ENCODE results near the gene ARMCX2. TPM values are rescaled to one million over a fixed set of nuclear protein-coding genes. Genes with fewer than 3 reads are reported as not detected.
"Not testable (repeated sequence)": the region's sequence is repeated elsewhere in the genome, so short reads cannot be mapped to it uniquely, and the experiment has no call there.

The ARMCX2 gene
- total and polyA plus RNA-seq, 4 donors: 10.0 to 65.4 (median 39.4) TPM

DNA sequence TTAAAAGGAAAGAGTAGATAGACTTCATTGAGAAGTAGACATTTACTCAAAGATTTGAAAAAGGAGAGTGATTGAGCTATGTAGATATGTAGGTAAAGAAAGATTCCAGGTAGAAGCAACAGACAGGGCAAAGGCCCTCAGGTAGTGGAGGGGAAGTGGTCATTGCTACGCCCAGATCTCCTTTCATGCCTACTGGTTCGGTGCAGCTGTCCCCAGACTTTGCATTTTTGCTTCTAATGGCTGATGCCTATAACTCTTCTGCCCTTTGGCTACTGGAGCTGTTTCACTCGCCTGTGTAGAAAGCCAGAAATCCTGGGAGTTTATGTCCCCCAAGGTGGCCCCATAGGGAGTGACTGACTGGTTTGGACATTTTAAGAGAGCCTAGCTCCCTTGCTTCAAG, 16.9 kb upstream of the ARMCX2 start:
- Histone ChIP-seq H3K9me3 (ENCODE audit: control insufficient read depth, low read length) (no peaks in the 10 kb centered on the region), H3K4me3 (ENCODE audit: low read length in 2 of 2) (no peak overlapping the region), H3K27ac (ENCODE audit: low read depth in 1 of 2, low read length in 2 of 2) (no peak overlapping the region), H3K27me3 (ENCODE audit: control insufficient read depth in 1 of 2, insufficient read depth in 2 of 2, low read length in 1 of 2) (no peaks in the 10 kb centered on the region), H3K4me1 (ENCODE audit: control insufficient read depth in 1 of 2, insufficient read depth in 2 of 2, low read length in 2 of 2) (no peaks in the 10 kb centered on the region), H3K36me3 (ENCODE audit: control insufficient read depth in 1 of 2, insufficient read depth in 2 of 2, low read length in 1 of 2) (no peaks in the 10 kb centered on the region)
- WGBS, 2 donors: 57 to 90% methylated on average over 3 of the region's 3 CpGs
- no peak for ATAC-seq (ENCODE audit: low FRiP score)
- intact Hi-C loops (cut with DNase I): no loop called here
- no peak for DNase-seq

- intact Hi-C loops (cut with DNase I): no loop called here
- Histone ChIP-seq H3K27me3 (ENCODE audit: control insufficient read depth in 1 of 2, insufficient read depth in 2 of 2, low read length in 1 of 2) (no peaks in the 10 kb centered on the region), H3K4me3 (ENCODE audit: low read length in 2 of 2) (no peak overlapping the region), H3K4me1 (ENCODE audit: control insufficient read depth in 1 of 2, insufficient read depth in 2 of 2, low read length in 2 of 2) (no peaks in the 10 kb centered on the region), H3K36me3 (ENCODE audit: control insufficient read depth in 1 of 2, insufficient read depth in 2 of 2, low read length in 1 of 2) (no peaks in the 10 kb centered on the region), H3K27ac (ENCODE audit: low read depth in 1 of 2, low read length in 2 of 2) (no peak overlapping the region), H3K9me3 (ENCODE audit: control insufficient read depth, low read length) (no peaks in the 10 kb centered on the region)
- no peak for ATAC-seq (ENCODE audit: low FRiP score)
- DNase-seq: no peak
- WGBS, 2 donors: 27 to 51% methylated on average over 2 of the region's 2 CpGs
Observed at GRCh38 chrX:101668143-101668542, 8.5 kb upstream of the ARMCX2 start.

GRCh38 chrX:101658661-101659491, 774 bp downstream of the ARMCX2 start:
- H3K27ac ChIP-seq (ENCODE audit: low read depth in 1 of 2, low read length in 2 of 2): peak overlapping the region in 1 of 2 donors; percentile 23
- ATAC-seq (ENCODE audit: low FRiP score) (peak; percentile 80), DNase-seq (peak; percentile 83 to 89)
- no peaks in the 10 kb centered on the region for H3K27me3 ChIP-seq (ENCODE audit: control insufficient read depth in 1 of 2, insufficient read depth in 2 of 2, low read length in 1 of 2)
- H3K36me3 ChIP-seq (ENCODE audit: control insufficient read depth in 1 of 2, insufficient read depth in 2 of 2, low read length in 1 of 2): no peaks in the 10 kb centered on the region
- no peaks in the 10 kb centered on the region for H3K9me3 ChIP-seq (ENCODE audit: control insufficient read depth, low read length)
- intact Hi-C loops (cut with DNase I): loop anchor here in 1 of 2 donors (5.0 kb wide), 1 partner anchor 107 kb away; the partner anchor contains the start of gene ARMCX1
- H3K4me3 ChIP-seq (ENCODE audit: low read length in 2 of 2): peak overlapping the region; percentile 52 to 68
- no peaks in the 10 kb centered on the region for H3K4me1 ChIP-seq (ENCODE audit: control insufficient read depth in 1 of 2, insufficient read depth in 2 of 2, low read length in 2 of 2)
- 1 to 18% methylated on average over 38 of the region's 38 CpGs for WGBS, 2 donors

GRCh38 chrX:101657495-101657894, 2.2 kb downstream of the ARMCX2 start:
- H3K4me3 ChIP-seq (ENCODE audit: low read length in 2 of 2): no peak overlapping the region
- DNase-seq (no peak), ATAC-seq (ENCODE audit: low FRiP score) (no peak)
- no peaks in the 10 kb centered on the region for H3K4me1 ChIP-seq (ENCODE audit: control insufficient read depth in 1 of 2, insufficient read depth in 2 of 2, low read length in 2 of 2)
- intact Hi-C loops (cut with DNase I): loop anchor here in 1 of 2 donors (5.0 kb wide), 1 partner anchor 105 kb away; the partner anchor contains the start of gene ARMCX1
- no peak overlapping the region for H3K27ac ChIP-seq (ENCODE audit: low read depth in 1 of 2, low read length in 2 of 2)
- no peaks in the 10 kb centered on the region for H3K27me3 ChIP-seq (ENCODE audit: control insufficient read depth in 1 of 2, insufficient read depth in 2 of 2, low read length in 1 of 2)
- H3K36me3 ChIP-seq (ENCODE audit: control insufficient read depth in 1 of 2, insufficient read depth in 2 of 2, low read length in 1 of 2): no peaks in the 10 kb centered on the region
- WGBS, 2 donors: 82 to 90% methylated on average over 12 of the region's 12 CpGs
- no peaks in the 10 kb centered on the region for H3K9me3 ChIP-seq (ENCODE audit: control insufficient read depth, low read length)

- 78 to 87% methylated on average over 13 of the region's 13 CpGs for WGBS, 2 donors
- no peak for DNase-seq
- no peak overlapping the region for H3K4me3 ChIP-seq (ENCODE audit: low read length in 2 of 2)
- no peaks in the 10 kb centered on the region for H3K4me1 ChIP-seq (ENCODE audit: control insufficient read depth in 1 of 2, insufficient read depth in 2 of 2, low read length in 2 of 2)
- no peak for ATAC-seq (ENCODE audit: low FRiP score)
- no peaks in the 10 kb centered on the region for H3K9me3 ChIP-seq (ENCODE audit: control insufficient read depth, low read length)
- no peaks in the 10 kb centered on the region for H3K27me3 ChIP-seq (ENCODE audit: control insufficient read depth in 1 of 2, insufficient read depth in 2 of 2, low read length in 1 of 2)
- intact Hi-C loops (cut with DNase I): loop anchor here in 1 of 2 donors (5.0 kb wide), 1 partner anchor 105 kb away; the partner anchor contains the start of gene ARMCX1
- no peak overlapping the region for H3K27ac ChIP-seq (ENCODE audit: low read depth in 1 of 2, low read length in 2 of 2)
- no peaks in the 10 kb centered on the region for H3K36me3 ChIP-seq (ENCODE audit: control insufficient read depth in 1 of 2, insufficient read depth in 2 of 2, low read length in 1 of 2)
Observed at GRCh38 chrX:101656817-101657216, 2.8 kb downstream of the ARMCX2 start.

DNA sequence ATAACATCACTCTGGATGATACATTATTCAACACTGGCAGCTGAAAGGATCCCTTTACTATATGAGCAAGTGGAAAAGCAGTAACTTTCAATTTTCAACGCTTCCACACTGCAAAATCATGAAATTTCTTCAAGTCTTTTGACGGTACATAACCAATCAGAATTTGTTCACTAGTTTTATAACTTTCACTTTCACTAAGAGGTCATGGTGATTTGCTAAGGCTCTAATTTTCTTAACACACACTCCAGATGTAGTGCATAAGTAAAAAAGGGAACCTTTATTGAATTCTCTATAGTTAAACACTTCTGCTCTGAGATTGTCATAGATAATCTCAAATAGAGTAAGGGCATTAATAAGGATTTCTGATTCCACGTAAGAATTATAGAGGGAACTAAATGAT, 4.1 kb downstream of the ARMCX2 start:
- WGBS, 2 donors: 64 to 71% methylated on average over 3 of the region's 3 CpGs
- intact Hi-C loops (cut with DNase I): loop anchor here in 1 of 2 donors (5.0 kb wide), 1 partner anchor 103 kb away; the partner anchor contains the start of gene ARMCX1
- Histone ChIP-seq H3K27me3 (ENCODE audit: control insufficient read depth in 1 of 2, insufficient read depth in 2 of 2, low read length in 1 of 2) (no peaks in the 10 kb centered on the region), H3K27ac (ENCODE audit: low read depth in 1 of 2, low read length in 2 of 2) (no peak overlapping the region), H3K36me3 (ENCODE audit: control insufficient read depth in 1 of 2, insufficient read depth in 2 of 2, low read length in 1 of 2) (no peaks in the 10 kb centered on the region), H3K4me1 (ENCODE audit: control insufficient read depth in 1 of 2, insufficient read depth in 2 of 2, low read length in 2 of 2) (no peaks in the 10 kb centered on the region), H3K4me3 (ENCODE audit: low read length in 2 of 2) (no peak overlapping the region), H3K9me3 (ENCODE audit: control insufficient read depth, low read length) (no peaks in the 10 kb centered on the region)
- ATAC-seq (ENCODE audit: low FRiP score) (no peak), DNase-seq (no peak)

DNA sequence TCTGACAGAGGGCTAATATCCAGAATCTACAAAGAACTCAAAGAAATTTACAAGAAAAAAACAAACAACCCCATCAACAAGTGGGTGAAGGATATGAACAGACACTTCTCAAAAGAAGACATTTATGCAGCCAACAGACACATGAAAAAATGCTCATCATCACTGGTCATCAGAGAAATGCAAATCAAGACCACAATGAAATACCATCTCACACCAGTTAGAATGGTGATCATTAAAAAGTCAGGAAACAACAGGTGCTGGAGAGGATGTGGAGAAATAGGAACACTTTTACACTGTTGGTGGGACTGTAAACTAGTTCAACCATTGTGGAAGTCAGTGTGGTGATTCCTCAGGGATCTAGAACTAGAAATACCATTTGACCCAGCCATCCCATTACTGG, 11.9 kb downstream of the ARMCX2 start:
- DNase-seq; H3K4me1 ChIP-seq (ENCODE audit: control insufficient read depth in 1 of 2, insufficient read depth in 2 of 2, low read length in 2 of 2); H3K4me3 ChIP-seq (ENCODE audit: low read length in 2 of 2); H3K27me3 ChIP-seq (ENCODE audit: control insufficient read depth in 1 of 2, insufficient read depth in 2 of 2, low read length in 1 of 2); H3K36me3 ChIP-seq (ENCODE audit: control insufficient read depth in 1 of 2, insufficient read depth in 2 of 2, low read length in 1 of 2); intact Hi-C loops (cut with DNase I); ATAC-seq (ENCODE audit: low FRiP score); H3K27ac ChIP-seq (ENCODE audit: low read depth in 1 of 2, low read length in 2 of 2); H3K9me3 ChIP-seq (ENCODE audit: control insufficient read depth, low read length): not testable (repeated sequence)

DNA sequence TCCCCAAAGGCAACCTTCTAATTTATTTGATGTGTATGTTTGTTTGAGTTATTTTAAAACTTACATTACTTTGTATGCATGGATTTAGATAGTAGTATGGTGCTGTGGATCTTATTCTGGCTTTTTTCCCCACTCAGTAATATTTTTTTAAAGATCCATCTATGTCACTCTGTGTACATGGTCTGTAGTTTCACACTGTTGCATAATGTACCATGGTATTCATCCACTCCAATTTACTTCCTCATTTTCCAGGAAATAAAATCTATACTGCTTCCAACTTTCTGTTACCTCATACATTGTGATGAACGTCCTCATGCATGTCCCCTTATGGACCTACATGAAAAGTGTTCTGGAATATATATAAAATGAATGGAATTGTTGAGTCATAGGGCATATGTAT, 17.6 kb downstream of the ARMCX2 start:
- DNase-seq (no peak), ATAC-seq (ENCODE audit: low FRiP score) (no peak)
- H3K27me3 ChIP-seq (ENCODE audit: control insufficient read depth in 1 of 2, insufficient read depth in 2 of 2, low read length in 1 of 2): no peaks in the 10 kb centered on the region
- no peak overlapping the region for H3K27ac ChIP-seq (ENCODE audit: low read depth in 1 of 2, low read length in 2 of 2)
- no peak overlapping the region for H3K4me3 ChIP-seq (ENCODE audit: low read length in 2 of 2)
- intact Hi-C loops (cut with DNase I): no loop called here
- WGBS, 2 donors: 28 to 49% methylated on average over 1 of the region's 1 CpG
- H3K36me3 ChIP-seq (ENCODE audit: control insufficient read depth in 1 of 2, insufficient read depth in 2 of 2, low read length in 1 of 2): no peaks in the 10 kb centered on the region
- H3K9me3 ChIP-seq (ENCODE audit: control insufficient read depth, low read length): no peaks in the 10 kb centered on the region
- H3K4me1 ChIP-seq (ENCODE audit: control insufficient read depth in 1 of 2, insufficient read depth in 2 of 2, low read length in 2 of 2): no peaks in the 10 kb centered on the region

DNA sequence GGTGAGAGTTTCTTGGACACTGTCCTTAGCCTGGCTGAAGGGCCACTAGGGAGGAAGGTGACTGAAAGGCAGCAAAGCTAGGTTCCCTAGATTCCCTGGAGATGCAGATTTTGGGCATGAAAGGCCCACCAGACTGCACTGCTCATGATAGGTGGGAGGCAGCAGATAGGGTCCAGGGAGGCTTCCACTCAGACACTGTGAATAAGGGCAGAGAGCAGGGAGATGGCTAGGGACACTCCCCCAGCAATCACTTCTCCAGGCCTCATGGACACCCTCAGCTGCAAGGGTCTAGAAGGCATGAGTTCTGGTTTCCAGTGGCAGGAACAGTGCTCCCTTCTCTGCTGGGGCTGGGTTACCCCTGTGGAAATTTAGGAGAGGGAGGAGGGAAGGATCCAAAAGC, 20.1 kb downstream of the ARMCX2 start:
- Histone ChIP-seq H3K27ac (ENCODE audit: low read depth in 1 of 2, low read length in 2 of 2) (no peak overlapping the region), H3K27me3 (ENCODE audit: control insufficient read depth in 1 of 2, insufficient read depth in 2 of 2, low read length in 1 of 2) (no peaks in the 10 kb centered on the region), H3K36me3 (ENCODE audit: control insufficient read depth in 1 of 2, insufficient read depth in 2 of 2, low read length in 1 of 2) (no peaks in the 10 kb centered on the region), H3K4me1 (ENCODE audit: control insufficient read depth in 1 of 2, insufficient read depth in 2 of 2, low read length in 2 of 2) (no peaks in the 10 kb centered on the region), H3K4me3 (ENCODE audit: low read length in 2 of 2) (no peak overlapping the region), H3K9me3 (ENCODE audit: control insufficient read depth, low read length) (no peaks in the 10 kb centered on the region)
- ATAC-seq (ENCODE audit: low FRiP score): no peak
- DNase-seq: no peak
- intact Hi-C loops (cut with DNase I): no loop called here
